HG02884 (cell line): ENCODE measurements around the gene PCDHA4.
"Not testable (repeated sequence)": the region's sequence is repeated elsewhere in the genome, so short reads cannot be mapped to it uniquely, and the experiment has no call there.

Experiments
- ATAC-seq: cut with Tn5 transposase; IDR thresholded peaks from one replicate; pipeline ENCODE4 v1.9.1; 2021; ENCODE audit warnings: mild to moderate bottlenecking, moderate library complexity; ENCODE audit not compliant: unreplicated experiment

PCDHA4 gene

GRCh38 chr5:140806834-140807775 lies at the start of gene PCDHA4:
TSS of gene PCDHA4 (plus strand) at chr5:140807068.
- ATAC-seq = no peak

DNA sequence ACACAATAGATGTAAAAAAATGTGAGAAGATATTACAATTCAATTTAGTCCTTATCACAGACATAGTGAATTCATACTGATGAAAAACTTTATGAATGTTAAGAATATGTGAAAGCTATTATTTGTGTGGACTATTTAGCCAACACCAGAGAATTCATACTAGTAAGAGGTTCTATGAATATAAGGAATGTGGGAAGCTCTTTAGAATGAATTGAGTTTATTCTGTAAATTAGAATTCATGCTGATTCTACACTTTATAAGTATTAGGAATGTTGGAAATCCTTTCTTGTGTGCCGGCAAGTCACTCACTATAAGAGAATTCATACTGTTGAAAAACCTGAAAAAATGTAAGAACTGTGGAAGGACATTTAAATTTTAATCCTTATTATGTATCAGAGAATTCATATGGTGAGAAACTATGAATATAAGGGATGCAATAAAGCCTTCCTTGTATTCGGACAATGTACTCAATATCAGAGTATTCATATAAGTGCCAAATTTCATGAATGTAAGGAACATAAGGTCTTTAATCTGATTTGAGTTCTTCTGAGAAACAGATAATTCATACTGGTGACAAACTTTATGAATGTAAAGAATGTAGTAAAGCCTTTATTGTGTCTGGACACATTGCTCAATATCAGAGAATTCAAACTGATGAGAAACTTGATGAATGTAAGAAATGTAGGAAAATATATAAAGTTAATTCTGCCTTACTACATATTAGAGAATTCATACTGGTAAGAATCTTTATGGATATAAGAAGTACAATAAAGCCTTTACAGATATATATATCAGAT lies 42.5 kb upstream of the PCDHA4 start:
- no peak for ATAC-seq

DNA sequence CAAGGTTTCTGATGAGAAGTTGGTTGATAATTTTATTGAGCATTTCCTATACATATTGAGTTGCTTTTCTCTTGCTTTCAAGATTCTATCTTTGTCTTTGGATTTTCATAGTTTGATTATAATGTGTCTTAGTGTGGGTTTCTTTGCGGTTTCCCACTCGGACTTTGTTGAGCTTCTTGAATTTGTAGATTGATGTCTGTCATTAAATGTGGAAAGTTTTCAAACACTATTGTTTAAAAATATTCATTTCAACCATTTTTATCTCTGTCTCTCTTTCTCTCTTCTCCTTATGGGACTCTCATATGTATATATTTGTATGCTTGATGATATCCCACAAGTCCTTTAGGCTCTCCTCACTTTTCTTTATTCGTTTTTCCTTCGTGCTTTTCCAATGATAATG lies 39.4 kb upstream of the PCDHA4 start:
- ATAC-seq = no peak

DNA sequence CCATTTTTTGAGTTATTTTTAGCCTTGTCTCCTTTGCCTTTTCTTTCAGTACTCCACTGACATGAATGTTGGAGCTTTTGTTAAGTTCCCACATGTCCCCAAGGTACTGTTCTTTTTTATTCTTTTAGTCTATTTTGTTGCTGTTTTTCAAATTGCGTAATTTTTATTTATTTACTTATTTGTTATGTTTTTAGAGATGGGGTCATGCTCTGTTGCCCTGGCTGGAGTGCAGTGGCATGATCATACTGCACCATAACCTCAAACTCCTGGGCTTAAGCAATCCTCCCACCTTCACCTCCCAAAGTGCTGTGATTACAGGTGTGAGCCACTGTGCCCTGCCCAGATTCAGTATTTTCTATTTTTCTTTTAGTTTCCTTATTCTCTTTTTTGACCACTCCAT lies 26.4 kb upstream of the PCDHA4 start:
- ATAC-seq = no peak

GRCh38 chr5:140785905-140786686 lies 20.8 kb upstream of the PCDHA4 start, which contains the start of gene PCDHA1:
TSS of gene PCDHA1 (plus strand) at chr5:140786140.
- no peak for ATAC-seq

DNA sequence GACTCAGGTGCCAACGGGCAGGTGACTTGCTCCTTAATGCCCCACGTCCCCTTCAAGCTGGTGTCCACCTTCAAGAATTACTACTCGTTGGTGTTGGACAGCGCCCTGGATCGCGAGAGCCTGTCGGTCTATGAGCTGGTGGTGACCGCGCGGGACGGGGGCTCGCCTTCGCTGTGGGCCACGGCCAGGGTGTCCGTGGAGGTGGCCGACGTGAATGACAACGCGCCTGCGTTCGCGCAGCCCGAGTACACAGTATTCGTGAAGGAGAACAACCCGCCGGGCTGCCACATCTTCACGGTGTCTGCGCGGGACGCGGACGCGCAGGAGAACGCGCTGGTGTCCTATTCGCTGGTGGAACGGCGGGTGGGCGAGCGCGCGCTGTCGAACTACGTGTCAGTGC lies 19.4 kb upstream of the PCDHA4 start:
- ATAC-seq = not testable (repeated sequence)

- not testable (repeated sequence) for ATAC-seq
Measured at GRCh38 chr5:140787849-140788504, 18.9 kb upstream of the PCDHA4 start.

DNA sequence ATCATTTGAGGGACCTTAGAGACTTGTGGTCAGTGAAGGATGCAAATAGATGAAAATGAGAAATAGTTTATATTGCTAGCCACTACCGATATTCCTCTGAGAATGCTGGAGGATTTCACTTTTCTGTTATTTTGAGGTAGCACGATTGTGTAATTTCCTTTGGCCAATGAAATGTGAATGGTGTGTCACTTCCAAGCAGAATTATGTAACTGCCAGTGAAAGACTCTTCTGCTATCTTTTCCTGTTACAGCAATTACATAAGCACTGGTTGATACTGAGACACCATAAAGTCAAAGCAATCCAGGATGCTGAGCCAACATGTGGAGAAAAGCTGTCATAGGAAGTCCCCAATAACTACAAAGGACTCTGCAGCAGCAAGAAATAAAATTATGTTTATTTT lies 15.8 kb upstream of the PCDHA4 start:
- ATAC-seq = no peak

GRCh38 chr5:140794595-140795258 lies 12.1 kb upstream of the PCDHA4 start, which contains the start of gene PCDHA2:
TSS of gene PCDHA2 (plus strand) at chr5:140794852.
- ATAC-seq = no peak

DNA sequence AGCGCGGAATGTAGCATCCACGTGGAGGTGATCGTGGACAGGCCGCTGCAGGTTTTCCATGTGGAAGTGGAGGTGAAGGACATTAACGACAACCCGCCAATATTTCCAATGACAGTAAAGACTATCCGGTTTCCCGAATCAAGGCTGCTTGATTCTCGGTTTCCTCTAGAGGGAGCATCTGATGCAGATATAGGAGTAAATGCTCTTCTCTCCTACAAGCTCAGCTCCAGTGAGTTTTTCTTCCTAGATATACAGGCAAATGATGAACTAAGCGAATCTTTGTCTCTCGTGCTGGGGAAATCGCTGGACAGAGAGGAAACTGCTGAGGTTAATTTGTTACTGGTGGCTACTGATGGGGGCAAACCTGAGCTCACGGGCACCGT lies 11.6 kb upstream of the PCDHA4 start:
- no peak for ATAC-seq

- not testable (repeated sequence) for ATAC-seq
Measured at GRCh38 chr5:140796072-140796717, 10.7 kb upstream of the PCDHA4 start.

DNA sequence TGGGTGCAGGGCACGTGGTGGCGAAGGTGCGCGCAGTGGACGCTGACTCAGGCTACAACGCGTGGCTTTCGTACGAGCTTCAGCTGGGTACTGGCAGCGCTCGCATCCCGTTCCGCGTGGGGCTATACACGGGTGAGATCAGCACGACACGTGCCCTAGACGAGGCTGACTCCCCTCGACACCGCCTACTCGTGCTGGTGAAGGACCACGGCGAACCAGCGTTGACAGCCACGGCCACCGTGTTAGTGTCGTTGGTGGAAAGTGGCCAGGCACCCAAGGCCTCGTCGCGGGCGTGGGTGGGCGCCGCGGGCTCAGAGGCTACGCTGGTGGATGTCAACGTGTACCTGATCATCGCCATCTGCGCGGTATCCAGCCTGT lies 10.2 kb upstream of the PCDHA4 start:
- ATAC-seq = no peak

- ATAC-seq = no peak
Measured at GRCh38 chr5:140800816-140801493, 5.9 kb upstream of the PCDHA4 start, which contains the start of gene PCDHA3. TSS of gene PCDHA3 (plus strand) at chr5:140801057.

GRCh38 chr5:140801494-140801841 lies 5.4 kb upstream of the PCDHA4 start:
- ATAC-seq = no peak

DNA sequence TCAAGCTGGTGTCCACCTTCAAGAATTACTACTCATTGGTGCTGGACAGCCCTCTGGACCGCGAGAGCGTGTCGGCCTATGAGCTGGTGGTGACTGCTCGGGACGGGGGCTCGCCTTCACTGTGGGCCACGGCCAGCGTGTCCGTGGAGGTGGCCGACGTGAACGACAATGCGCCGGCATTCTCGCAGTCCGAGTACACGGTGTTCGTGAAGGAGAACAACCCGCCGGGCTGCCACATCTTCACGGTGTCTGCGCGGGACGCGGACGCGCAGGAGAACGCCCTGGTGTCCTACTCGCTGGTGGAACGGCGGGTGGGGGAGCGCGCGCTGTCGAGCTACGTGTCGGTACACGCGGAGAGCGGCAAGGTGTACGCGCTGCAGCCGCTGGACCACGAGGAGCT lies 4.5 kb upstream of the PCDHA4 start:
- ATAC-seq = not testable (repeated sequence)

- no peak for ATAC-seq
Measured at GRCh38 chr5:140802781-140803271, 4.0 kb upstream of the PCDHA4 start.

- not testable (repeated sequence) for ATAC-seq
Measured at GRCh38 chr5:140808241-140808888, 1.5 kb downstream of the PCDHA4 start.

DNA sequence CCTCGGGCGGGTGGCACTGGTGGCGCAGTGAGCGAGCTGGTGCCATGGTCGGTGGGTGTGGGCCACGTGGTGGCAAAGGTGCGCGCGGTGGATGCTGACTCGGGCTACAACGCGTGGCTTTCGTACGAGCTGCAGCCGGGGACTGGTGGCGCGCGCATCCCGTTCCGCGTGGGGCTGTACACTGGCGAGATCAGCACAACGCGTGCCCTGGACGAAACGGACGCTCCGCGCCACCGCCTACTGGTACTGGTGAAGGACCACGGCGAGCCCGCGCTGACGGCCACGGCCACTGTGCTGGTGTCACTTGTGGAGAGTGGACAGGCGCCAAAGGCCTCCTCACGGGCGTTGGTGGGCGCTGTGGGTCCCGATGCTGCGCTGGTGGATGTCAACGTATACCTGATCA lies 2.0 kb downstream of the PCDHA4 start:
- ATAC-seq = no peak
